Daoy (cell line): Measurements from ENCODE around the gene AHCYL1. TPM values are rescaled to one million over a fixed set of nuclear protein-coding genes. Genes with fewer than 3 reads are reported as not detected.
"Not testable (repeated sequence)": the region's sequence is repeated elsewhere in the genome, so short reads cannot be mapped to it uniquely, and the experiment has no call there.

Source experiments
- DNase-seq: peaks from one replicate; pipeline ENCODE4 v3.0.0-alpha.2; 2015; ENCODE audit warnings: low read depth
- total RNA-seq: library from RNA; depleted of rRNA; stranded (reverse); fragments of >200 nt; shearing (Covaris generic); gene quantifications from 2 replicates; pipeline ENCODE4 v1.2.3, GENCODE V29; 2014

AHCYL1 gene
- total RNA-seq, 1 experiment from 2014 or later: 44.9 TPM

- no peak for DNase-seq
These were observed 12.8 kb downstream of the AHCYL1 start for GRCh38 chr1:109997204-109997866.

GRCh38 chr1:109997867-109998229, 13.3 kb downstream of the AHCYL1 start:
- no peak for DNase-seq

- DNase-seq: no peak
These were observed 18.1 kb downstream of the AHCYL1 start for GRCh38 chr1:110002695-110003094.

GRCh38 chr1:110003747-110004428, 19.3 kb downstream of the AHCYL1 start:
- peak; percentile 96 for DNase-seq

- no peak for DNase-seq
These were observed 20.0 kb downstream of the AHCYL1 start for GRCh38 chr1:110004583-110004982.

- no peak for DNase-seq
These were observed 21.4 kb downstream of the AHCYL1 start for GRCh38 chr1:110005971-110006370.

GRCh38 chr1:110006516-110006915, 22.0 kb downstream of the AHCYL1 start:
- no peak for DNase-seq

- DNase-seq: no peak
These were observed 22.7 kb downstream of the AHCYL1 start for GRCh38 chr1:110007046-110007830.

GRCh38 chr1:110008971-110009565, 24.5 kb downstream of the AHCYL1 start:
- DNase-seq: no peak

GRCh38 chr1:110011527-110012041, 27.0 kb downstream of the AHCYL1 start:
- peak; percentile 41 for DNase-seq

- no peak for DNase-seq
These were observed 27.7 kb downstream of the AHCYL1 start for GRCh38 chr1:110012100-110012780.

GRCh38 chr1:110017792-110018191, 33.2 kb downstream of the AHCYL1 start:
- DNase-seq: no peak

GRCh38 chr1:110018396-110018795, 33.8 kb downstream of the AHCYL1 start:
- no peak for DNase-seq

GRCh38 chr1:110019770-110020169, 35.2 kb downstream of the AHCYL1 start:
- DNase-seq: no peak

GRCh38 chr1:110021285-110021684, 36.7 kb downstream of the AHCYL1 start:
- no peak for DNase-seq

- DNase-seq: no peak
These were observed 40.0 kb downstream of the AHCYL1 start for GRCh38 chr1:110024613-110025012.

GRCh38 chr1:110030687-110031086, 46.1 kb downstream of the AHCYL1 start:
- not testable (repeated sequence) for DNase-seq

- no peak for DNase-seq
These were observed 47.8 kb downstream of the AHCYL1 start for GRCh38 chr1:110032327-110032726.

GRCh38 chr1:110033421-110033820, 48.9 kb downstream of the AHCYL1 start:
- no peak for DNase-seq

GRCh38 chr1:110034040-110034450, 49.5 kb downstream of the AHCYL1 start:
- no peak for DNase-seq

GRCh38 chr1:110034451-110035235, 50.1 kb downstream of the AHCYL1 start, which contains the start of gene STRIP1:
Gene STRIP1, plus strand, starts transcription at chr1:110034624. Its CDS starts 14 bp downstream, at chr1:110034638.
- DNase-seq: peak; percentile 98
